H1 (cell line): ENCODE measurements around the gene DPY19L3. TPM values are rescaled to one million over a fixed set of nuclear protein-coding genes. Genes with fewer than 3 reads are reported as not detected.

Experiments
- EP300 ChIP-seq, 2 experiments: IDR thresholded peaks; 1 replicate in 1 of 2; 2 replicates in 1 of 2; pipeline ENCODE4 v1.6.1; 2011 to 2012; ENCODE audit warnings: low read depth in 2 of 2, low read length in 2 of 2, mild to moderate bottlenecking in 2 of 2, borderline replicate concordance in 1 of 2, inconsistent platforms in 1 of 2, moderate library complexity in 1 of 2
- NANOG ChIP-seq: IDR thresholded peaks from 2 replicates; pipeline ENCODE4 v1.6.1; 2011; ENCODE audit warnings: low read length, low read depth, mild to moderate bottlenecking, inconsistent platforms; ENCODE audit not compliant: insufficient read depth, poor library complexity, severe bottlenecking
- SIX5 ChIP-seq: IDR thresholded peaks from 2 replicates; pipeline ENCODE4 v1.6.1; 2011; ENCODE audit warnings: mild to moderate bottlenecking, low read depth, low read length
- polyA plus RNA-seq, 7 experiments: library from polyadenylated mRNA; depleted of rRNA in 3 of 7; stranded (reverse) in 5 of 7; unstranded in 2 of 7; fragments of >200 nt in 5 of 7; fragments of 200-250 nt in 2 of 7; gene quantifications; 1 replicate in 5 of 7; 2 replicates in 1 of 7; 4 replicates in 1 of 7; pipeline versions ENCODE4 v1.2.1 to v1.2.3, GENCODE V29; 2011 to 2013; ENCODE audit warnings: missing spikeins in 2 of 7, mixed read lengths in 2 of 7
- total RNA-seq: library from RNA; stranded (reverse); fragmentation: NEBNext Ultra II Directional; extraction: Animal tissue kit (Norgen Biotek cat#: 25700); gene quantifications from 2 replicates; pipeline ENCODE4 v1.2.1, GENCODE V29; 2021

Gene DPY19L3
- total and polyA plus RNA-seq, 2 of the 8 experiments (the other 6 are each of a cell fraction or from before 2014, with no cell fraction given) = 35.3 to 60.2 TPM

DNA sequence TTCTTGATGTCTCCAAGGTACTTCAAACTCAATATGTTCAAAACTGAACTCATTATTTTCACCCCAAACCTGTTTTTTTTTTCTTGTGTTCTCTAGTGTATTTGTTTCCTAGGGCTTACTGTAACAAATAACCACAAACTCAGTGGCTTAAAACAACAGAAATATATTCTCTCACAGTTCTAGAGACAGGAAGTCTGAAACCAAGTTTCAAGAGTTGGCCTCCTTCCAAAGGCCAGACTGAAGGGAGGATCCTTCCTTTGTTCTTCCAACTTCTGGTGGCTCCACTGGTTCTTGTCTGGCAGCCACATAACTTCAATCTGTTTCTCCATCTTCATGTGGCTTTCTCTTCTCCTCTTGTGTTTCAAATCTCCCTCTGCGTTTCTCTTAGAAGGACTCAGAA is 113.5 kb downstream of the DPY19L3 start (continued):
- TF ChIP-seq EP300 (IDR thresholded peaks at IDR 0.05; ENCODE audit: borderline replicate concordance in 1 of 2, low read depth in 2 of 2, low read length in 2 of 2) (no peak), SIX5 (no peak), NANOG (no peak)
- TF ChIP-seq, all 59 proteins: peak for 0
